ENCODE data around the gene DBH. TPM values are rescaled to one million over a fixed set of nuclear protein-coding genes. Genes with fewer than 3 reads are reported as not detected.

DBH gene
- total and polyA plus RNA-seq, 3 donors from 2014 or later: 0.06 TPM; not detected in 2

- intact Hi-C loops (cut with DNase I; ENCODE audit: low total_unique reads): no loop called here
- H3K27me3 ChIP-seq: no peaks in the 10 kb centered on the region
- H3K36me3 ChIP-seq (ENCODE audit: low read depth, missing control alignments): no peaks in the 10 kb centered on the region
- peaks cover 8% of the 10 kb centered on the region for H3K4me1 ChIP-seq
- WGBS, 2 donors: 79 to 81% methylated on average over 21 to 37 of the region's 38 CpGs
- no peak overlapping the region for H3K4me3 ChIP-seq
- no peak for DNase-seq
- no peak overlapping the region for H3K27ac ChIP-seq
- H3K9me3 ChIP-seq: no peaks in the 10 kb centered on the region
- no peak for TF ChIP-seq POLR2A (IDR thresholded peaks at IDR 0.05)
- no peak for TF ChIP-seq CTCF (IDR thresholded peaks at IDR 0.05)
Measured at GRCh38 chr9:133654736-133655657, 18.8 kb downstream of the DBH start.

GRCh38 chr9:133655701-133656100 is 19.5 kb downstream of the DBH start:
- no peak overlapping the region for H3K27ac ChIP-seq
- no peak for TF ChIP-seq POLR2A (IDR thresholded peaks at IDR 0.05)
- TF ChIP-seq CTCF (IDR thresholded peaks at IDR 0.05): no peak
- H3K4me1 ChIP-seq: peaks cover 8% of the 10 kb centered on the region
- H3K9me3 ChIP-seq: no peaks in the 10 kb centered on the region
- no peaks in the 10 kb centered on the region for H3K36me3 ChIP-seq (ENCODE audit: low read depth, missing control alignments)
- no peak overlapping the region for H3K4me3 ChIP-seq
- H3K27me3 ChIP-seq: no peaks in the 10 kb centered on the region
- WGBS, 2 donors: 86% methylated on average over 14 of the region's 14 CpGs; no CpG with 5 or more reads in 1 of the 2 donors
- intact Hi-C loops (cut with DNase I; ENCODE audit: low total_unique reads): no loop called here
- DNase-seq: no peak

GRCh38 chr9:133656211-133657119 is 20.3 kb downstream of the DBH start:
- Histone ChIP-seq H3K27ac (no peak overlapping the region), H3K36me3 (ENCODE audit: low read depth, missing control alignments) (no peaks in the 10 kb centered on the region), H3K9me3 (no peaks in the 10 kb centered on the region), H3K4me1 (peaks cover 8% of the 10 kb centered on the region), H3K27me3 (no peaks in the 10 kb centered on the region), H3K4me3 (no peak overlapping the region)
- intact Hi-C loops (cut with DNase I; ENCODE audit: low total_unique reads): no loop called here
- no peak for TF ChIP-seq POLR2A (IDR thresholded peaks at IDR 0.05)
- TF ChIP-seq CTCF (IDR thresholded peaks at IDR 0.05): no peak
- DNase-seq: no peak
- 85 to 86% methylated on average over 19 to 36 of the region's 36 CpGs for whole genome bisulfite sequencing, 2 donors

GRCh38 chr9:133657120-133657661 is 21.0 kb downstream of the DBH start:
- H3K4me3 ChIP-seq: no peak overlapping the region
- DNase-seq: no peak
- intact Hi-C loops (cut with DNase I; ENCODE audit: low total_unique reads): no loop called here
- H3K27ac ChIP-seq: no peak overlapping the region
- H3K9me3 ChIP-seq: no peaks in the 10 kb centered on the region
- H3K4me1 ChIP-seq: peaks cover 8% of the 10 kb centered on the region
- TF ChIP-seq CTCF (IDR thresholded peaks at IDR 0.05): peak; percentile 10 to 69 (median 62)
- TF ChIP-seq POLR2A (IDR thresholded peaks at IDR 0.05): no peak
- H3K27me3 ChIP-seq: no peaks in the 10 kb centered on the region
- no peaks in the 10 kb centered on the region for H3K36me3 ChIP-seq (ENCODE audit: low read depth, missing control alignments)
- WGBS, 2 donors: 74 to 89% methylated on average over 7 to 13 of the region's 13 CpGs
